ENCODE results near the gene PRR5. TPM values are rescaled to one million over a fixed set of nuclear protein-coding genes. Genes with fewer than 3 reads are reported as not detected.

Gene PRR5
- polyA plus RNA-seq, 1 of the 3 experiments (the other 2 are of a cell fraction) = 1.3 TPM

GRCh38 chr22:44782363-44782963 is 80.5 kb downstream of the PRR5 start:
- Histone ChIP-seq H4K20me1 (ENCODE audit: insufficient read depth) (no peaks in the 10 kb centered on the region), H3K79me2 (ENCODE audit: insufficient read depth) (no peaks in the 10 kb centered on the region), H3F3A (replicated peaks; ENCODE audit: insufficient read depth) (no peaks in the 10 kb centered on the region), H3K4me1 (ENCODE audit: control insufficient read depth in 1 of 2, insufficient read depth in 2 of 2, low read depth in 1 of 2, low read length in 1 of 2) (no peaks in the 10 kb centered on the region), H3K27ac (ENCODE audit: low read depth in 2 of 2, low read length in 1 of 2) (no peak overlapping the region), H3K9me2 (no peaks in the 10 kb centered on the region), H3K4me3 (ENCODE audit: low read depth in 2 of 2, low read length in 1 of 2) (no peak overlapping the region), H2AFZ (ENCODE audit: low read depth) (no peak overlapping the region), H3K36me3 (replicated peaks in 1 of 2; ENCODE audit: control insufficient read depth in 1 of 2, insufficient read depth in 2 of 2, low read length in 1 of 2) (no peaks in the 10 kb centered on the region), H3K4me2 (no peak overlapping the region), H3K9me3 (no peaks in the 10 kb centered on the region), H3K27me3 (ENCODE audit: insufficient read depth) (no peaks in the 10 kb centered on the region), H3K9ac (no peak overlapping the region)
- DNase-seq = no peak
- TF ChIP-seq NRF1 (IDR thresholded peaks at IDR 0.05; ENCODE audit: low read depth, low read length) (no peak), CHD2 (IDR thresholded peaks at IDR 0.05; ENCODE audit: low read length, partially characterized antibody) (no peak), MEF2A (IDR thresholded peaks at IDR 0.05; ENCODE audit: borderline replicate concordance, low read depth) (no peak), YY1 (IDR thresholded peaks at IDR 0.05; ENCODE audit: low read depth) (no peak), SMC3 (IDR thresholded peaks at IDR 0.05; ENCODE audit: low read depth, low read length) (no peak)
- 63% methylated on average over 17 of the region's 17 CpGs for WGBS (ENCODE audit: low lambda C conversion rate)
- ChIA-PET CTCF (no interaction called here), POLR2A (no interaction called here)

DNA sequence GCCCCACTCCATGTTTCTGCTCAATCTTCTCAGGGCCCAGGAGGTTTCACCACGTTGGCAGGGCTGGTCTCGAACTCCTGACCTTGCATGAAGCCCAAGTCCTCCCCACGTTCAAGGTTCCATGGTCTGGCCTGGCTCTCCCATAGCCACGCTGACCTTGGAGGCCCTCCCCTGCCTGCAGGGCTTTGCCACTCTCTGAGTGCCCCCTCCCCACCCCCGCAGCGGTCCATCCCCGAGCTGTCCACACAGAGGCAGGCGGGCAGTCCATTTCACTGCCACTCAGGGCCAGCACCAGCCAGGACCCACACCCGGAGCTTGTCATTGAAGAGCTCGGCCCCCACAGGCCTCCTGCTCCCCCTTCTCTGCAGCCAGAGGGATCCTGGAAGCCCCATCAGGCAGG is 81.1 kb downstream of the PRR5 start:
- WGBS (ENCODE audit: low lambda C conversion rate) = 30% methylated on average over 4 of the region's 10 CpGs
- H3K27ac ChIP-seq (ENCODE audit: low read depth in 2 of 2, low read length in 1 of 2) = no peak overlapping the region
- ChIA-PET CTCF (no interaction called here), POLR2A (no interaction called here)
- H3K4me2 ChIP-seq = no peak overlapping the region
- DNase-seq = no peak
- H2AFZ ChIP-seq (ENCODE audit: low read depth) = no peak overlapping the region
- no peaks in the 10 kb centered on the region for H4K20me1 ChIP-seq (ENCODE audit: insufficient read depth)
- no peaks in the 10 kb centered on the region for H3F3A ChIP-seq (replicated peaks; ENCODE audit: insufficient read depth)
- no peaks in the 10 kb centered on the region for H3K36me3 ChIP-seq (replicated peaks in 1 of 2; ENCODE audit: control insufficient read depth in 1 of 2, insufficient read depth in 2 of 2, low read length in 1 of 2)
- no peak overlapping the region for H3K9ac ChIP-seq
- H3K27me3 ChIP-seq (ENCODE audit: insufficient read depth) = no peaks in the 10 kb centered on the region
- no peaks in the 10 kb centered on the region for H3K4me1 ChIP-seq (ENCODE audit: control insufficient read depth in 1 of 2, insufficient read depth in 2 of 2, low read depth in 1 of 2, low read length in 1 of 2)
- H3K9me2 ChIP-seq = no peaks in the 10 kb centered on the region
- no peaks in the 10 kb centered on the region for H3K79me2 ChIP-seq (ENCODE audit: insufficient read depth)
- no peak overlapping the region for H3K4me3 ChIP-seq (ENCODE audit: low read depth in 2 of 2, low read length in 1 of 2)
- TF ChIP-seq CTCF (IDR thresholded peaks at IDR 0.05) = no peak
- no peak for TF ChIP-seq SMC3 (IDR thresholded peaks at IDR 0.05; ENCODE audit: low read depth, low read length)
- no peaks in the 10 kb centered on the region for H3K9me3 ChIP-seq

GRCh38 chr22:44783581-44783980 is 81.6 kb downstream of the PRR5 start:
- no peak overlapping the region for H3K27ac ChIP-seq (ENCODE audit: low read depth in 2 of 2, low read length in 1 of 2)
- H3K9me2 ChIP-seq = no peaks in the 10 kb centered on the region
- H4K20me1 ChIP-seq (ENCODE audit: insufficient read depth) = no peaks in the 10 kb centered on the region
- no peaks in the 10 kb centered on the region for H3F3A ChIP-seq (replicated peaks; ENCODE audit: insufficient read depth)
- DNase-seq = no peak
- CTCF ChIA-PET = no interaction called here
- H3K4me1 ChIP-seq (ENCODE audit: control insufficient read depth in 1 of 2, insufficient read depth in 2 of 2, low read depth in 1 of 2, low read length in 1 of 2) = no peaks in the 10 kb centered on the region
- H3K4me3 ChIP-seq (ENCODE audit: low read depth in 2 of 2, low read length in 1 of 2) = no peak overlapping the region
- H3K9ac ChIP-seq = no peak overlapping the region
- no peaks in the 10 kb centered on the region for H3K9me3 ChIP-seq
- no peaks in the 10 kb centered on the region for H3K36me3 ChIP-seq (replicated peaks in 1 of 2; ENCODE audit: control insufficient read depth in 1 of 2, insufficient read depth in 2 of 2, low read length in 1 of 2)
- 60% methylated on average over 14 of the region's 14 CpGs for WGBS (ENCODE audit: low lambda C conversion rate)
- no peaks in the 10 kb centered on the region for H3K79me2 ChIP-seq (ENCODE audit: insufficient read depth)
- POLR2A ChIA-PET = no interaction called here
- no peak overlapping the region for H3K4me2 ChIP-seq
- H2AFZ ChIP-seq (ENCODE audit: low read depth) = no peak overlapping the region
- H3K27me3 ChIP-seq (ENCODE audit: insufficient read depth) = no peaks in the 10 kb centered on the region
- TF ChIP-seq GATA2 (CRISPR knock-in tag; IDR thresholded peaks at IDR 0.05) = no peak
- TF ChIP-seq, protein P1, sequence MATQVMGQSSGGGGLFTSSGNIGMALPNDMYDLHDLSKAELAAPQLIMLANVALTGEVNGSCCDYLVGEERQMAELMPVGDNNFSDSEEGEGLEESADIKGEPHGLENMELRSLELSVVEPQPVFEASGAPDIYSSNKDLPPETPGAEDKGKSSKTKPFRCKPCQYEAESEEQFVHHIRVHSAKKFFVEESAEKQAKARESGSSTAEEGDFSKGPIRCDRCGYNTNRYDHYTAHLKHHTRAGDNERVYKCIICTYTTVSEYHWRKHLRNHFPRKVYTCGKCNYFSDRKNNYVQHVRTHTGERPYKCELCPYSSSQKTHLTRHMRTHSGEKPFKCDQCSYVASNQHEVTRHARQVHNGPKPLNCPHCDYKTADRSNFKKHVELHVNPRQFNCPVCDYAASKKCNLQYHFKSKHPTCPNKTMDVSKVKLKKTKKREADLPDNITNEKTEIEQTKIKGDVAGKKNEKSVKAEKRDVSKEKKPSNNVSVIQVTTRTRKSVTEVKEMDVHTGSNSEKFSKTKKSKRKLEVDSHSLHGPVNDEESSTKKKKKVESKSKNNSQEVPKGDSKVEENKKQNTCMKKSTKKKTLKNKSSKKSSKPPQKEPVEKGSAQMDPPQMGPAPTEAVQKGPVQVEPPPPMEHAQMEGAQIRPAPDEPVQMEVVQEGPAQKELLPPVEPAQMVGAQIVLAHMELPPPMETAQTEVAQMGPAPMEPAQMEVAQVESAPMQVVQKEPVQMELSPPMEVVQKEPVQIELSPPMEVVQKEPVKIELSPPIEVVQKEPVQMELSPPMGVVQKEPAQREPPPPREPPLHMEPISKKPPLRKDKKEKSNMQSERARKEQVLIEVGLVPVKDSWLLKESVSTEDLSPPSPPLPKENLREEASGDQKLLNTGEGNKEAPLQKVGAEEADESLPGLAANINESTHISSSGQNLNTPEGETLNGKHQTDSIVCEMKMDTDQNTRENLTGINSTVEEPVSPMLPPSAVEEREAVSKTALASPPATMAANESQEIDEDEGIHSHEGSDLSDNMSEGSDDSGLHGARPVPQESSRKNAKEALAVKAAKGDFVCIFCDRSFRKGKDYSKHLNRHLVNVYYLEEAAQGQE (IDR thresholded peaks at IDR 0.05; ENCODE audit: low read depth, low read length) = no peak
- TF ChIP-seq RAD21 (IDR thresholded peaks at IDR 0.05; ENCODE audit: low read length) = no peak
- TF ChIP-seq CTCF (IDR thresholded peaks at IDR 0.05) = no peak
- no peak for TF ChIP-seq POLR2AphosphoS5 (IDR thresholded peaks at IDR 0.05; ENCODE audit: low read depth, low read length)
- no peak for TF ChIP-seq FOXM1 (IDR thresholded peaks at IDR 0.05; ENCODE audit: low read depth)
- TF ChIP-seq RFX5 (IDR thresholded peaks at IDR 0.05; ENCODE audit: low read length) = no peak
- no peak for TF ChIP-seq FOSL2 (IDR thresholded peaks at IDR 0.05; ENCODE audit: borderline replicate concordance, low read depth)
- no peak for TF ChIP-seq ELF1 (IDR thresholded peaks at IDR 0.05)
- no peak for TF ChIP-seq GABPA (IDR thresholded peaks at IDR 0.05; ENCODE audit: low read depth)
- no peak for TF ChIP-seq YY1 (IDR thresholded peaks at IDR 0.05; ENCODE audit: low read depth)
- no peak for TF ChIP-seq SIN3A (IDR thresholded peaks at IDR 0.05; ENCODE audit: borderline replicate concordance, low read depth, low read length)
